HepG2 (cell line): Measurements from ENCODE around the gene RMRP. TPM values are rescaled to one million over a fixed set of nuclear protein-coding genes. Genes with fewer than 3 reads are reported as not detected.
A peak's percentile ranks its signal among the peaks of the same experiment; 100 is the strongest.

Experiments
- ARID2 ChIP-seq: sonication (generic); formaldehyde crosslinking; IDR thresholded peaks from 2 replicates; pipeline ENCODE4 v1.8.1; 2022; ENCODE audit warnings: mild to moderate bottlenecking, missing genetic modification reagents, borderline replicate concordance
- FOXP1 ChIP-seq, 2 experiments: fragments of 450-650 bp in 1 of 2; IDR thresholded peaks; 2 replicates each; pipeline ENCODE4 v1.6.1; 2017 to 2018; ENCODE audit warnings: antibody characterized with exemption in 1 of 2
- GABPB1 ChIP-seq: IDR thresholded peaks from 2 replicates; pipeline ENCODE4 v1.6.1; 2016; ENCODE audit warnings: mild to moderate bottlenecking, missing genetic modification reagents, moderate library complexity, missing compliant biosample characterization
- TAF1 ChIP-seq: sonication (generic); formaldehyde crosslinking; IDR thresholded peaks from 2 replicates; pipeline ENCODE4 v1.4.0; 2020; ENCODE audit warnings: missing genetic modification reagents
- ZNF234 ChIP-seq: sonication (generic); formaldehyde crosslinking; conservative IDR thresholded peaks from 2 replicates; pipeline ENCODE4 v1.5.1; 2020; ENCODE audit warnings: mild to moderate bottlenecking, missing genetic modification reagents
- ZNF839 ChIP-seq: sonication (generic); formaldehyde crosslinking; IDR thresholded peaks from 2 replicates; pipeline ENCODE4 v1.4.0; 2020; ENCODE audit warnings: missing genetic modification reagents, mild to moderate bottlenecking, borderline replicate concordance
- ZNF891 ChIP-seq: sonication (generic); formaldehyde crosslinking; IDR thresholded peaks from 2 replicates; pipeline ENCODE4 v1.5.0; 2020; ENCODE audit warnings: mild to moderate bottlenecking, missing genetic modification reagents
- polyA plus RNA-seq, 8 experiments: library from polyadenylated mRNA; depleted of rRNA in 3 of 8; stranded (reverse) in 7 of 8; unstranded in 1 of 8; fragments of >200 nt; fragmentation: Illumina TruSeq in 4 of 8; extraction: Trizol in 4 of 8; gene quantifications; 2 replicates each; pipeline versions ENCODE4 v1.2.1 to v1.2.3, GENCODE V29; 2011 to 2016; ENCODE audit warnings: low read depth in 4 of 8, missing spikeins in 1 of 8, mixed read lengths in 1 of 8; ENCODE audit not compliant: insufficient read depth in 1 of 8
- total RNA-seq, 5 experiments: library from RNA; depleted of rRNA; stranded (reverse); fragments of >200 nt; fragmentation: Illumina TruSeq; extraction: Trizol; gene quantifications; 2 replicates each; pipeline ENCODE4 v1.2.3, GENCODE V29; 2016; ENCODE audit warnings: low read depth in 1 of 5
- TF ChIP-seq, protein P1 (sequence below), 2 experiments: sonication (generic) in 1 of 2; formaldehyde crosslinking in 1 of 2; IDR thresholded peaks; 2 replicates each; pipeline versions ENCODE4 v1.4.0 to v1.6.1; 2016 to 2020; ENCODE audit warnings: borderline replicate concordance in 1 of 2, low read depth in 1 of 2, mild to moderate bottlenecking in 1 of 2, missing genetic modification reagents in 1 of 2
- TF ChIP-seq, protein P2 (sequence below): sonication (generic); formaldehyde crosslinking; IDR thresholded peaks from 2 replicates; pipeline ENCODE4 v1.4.0; 2020; ENCODE audit warnings: missing genetic modification reagents
- TF ChIP-seq, protein P3 (sequence below): sonication (generic); formaldehyde crosslinking; IDR thresholded peaks from 2 replicates; pipeline ENCODE4 v1.4.0; 2020; ENCODE audit warnings: mild to moderate bottlenecking, missing genetic modification reagents
- TF ChIP-seq, protein P4 (sequence below): sonication (generic); formaldehyde crosslinking; IDR thresholded peaks from 2 replicates; pipeline ENCODE4 v1.4.0; 2020; ENCODE audit warnings: missing genetic modification reagents
- TF ChIP-seq, protein P5 (sequence below): IDR thresholded peaks from 2 replicates; pipeline ENCODE4 v1.6.1; 2016; ENCODE audit warnings: low read depth
- TF ChIP-seq, protein P6 (sequence below): IDR thresholded peaks from 2 replicates; pipeline ENCODE4 v1.6.1; 2016; ENCODE audit warnings: missing genetic modification reagents, missing compliant biosample characterization

RMRP gene
- total and polyA plus RNA-seq, 2 of the 13 experiments (the other 11 are each of a cell fraction or from before 2014, with no cell fraction given), result 51.4 to 4,025 TPM

DNA sequence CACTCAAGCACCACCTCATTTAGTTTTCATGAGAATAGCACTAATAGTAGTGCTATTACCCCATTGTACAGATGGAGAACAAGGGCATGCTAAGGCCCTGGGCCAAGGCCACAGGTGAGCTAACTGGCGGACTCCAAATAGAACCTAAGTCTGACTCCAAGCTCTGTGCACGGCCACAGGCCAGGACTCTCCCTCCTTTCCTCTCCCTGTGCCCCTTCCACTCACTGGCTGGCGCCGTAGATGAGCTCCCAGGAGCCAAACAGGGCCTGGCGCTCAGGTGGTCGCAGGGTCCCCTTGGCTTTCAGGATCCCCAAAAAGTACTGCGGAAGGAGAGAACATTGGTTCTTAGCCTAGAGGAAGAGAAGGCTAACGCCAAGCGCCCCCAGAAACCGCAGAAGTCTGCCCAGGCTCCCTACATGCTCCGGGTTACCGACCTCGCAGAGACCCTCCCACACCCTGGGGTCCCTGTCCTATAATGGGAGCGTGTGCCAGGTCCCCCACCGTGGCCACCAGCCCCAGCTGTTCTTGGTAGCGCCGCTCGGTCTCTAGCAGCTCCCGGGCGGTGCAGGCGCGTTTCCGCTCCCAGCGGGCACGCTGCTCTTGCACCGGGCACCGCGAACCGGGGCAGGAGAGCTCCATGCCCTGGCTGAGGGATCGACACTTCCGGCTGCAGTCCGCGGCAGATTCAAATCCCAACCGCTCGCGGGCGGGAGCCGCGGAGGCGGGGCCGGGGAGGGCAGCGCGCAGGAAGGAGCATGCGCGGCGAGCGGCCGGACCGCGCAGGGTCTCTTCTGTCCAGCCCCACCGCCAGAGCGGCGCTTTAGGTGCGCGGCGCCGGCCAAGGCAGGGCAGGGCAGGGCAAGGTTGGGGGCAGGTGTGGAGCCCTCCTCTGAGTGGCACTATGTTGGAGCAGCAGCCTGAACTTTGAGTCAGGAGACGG lies 7.0 kb upstream of the RMRP start, which contains the start of gene ARHGEF39 (continued):
- TF ChIP-seq, protein P1, sequence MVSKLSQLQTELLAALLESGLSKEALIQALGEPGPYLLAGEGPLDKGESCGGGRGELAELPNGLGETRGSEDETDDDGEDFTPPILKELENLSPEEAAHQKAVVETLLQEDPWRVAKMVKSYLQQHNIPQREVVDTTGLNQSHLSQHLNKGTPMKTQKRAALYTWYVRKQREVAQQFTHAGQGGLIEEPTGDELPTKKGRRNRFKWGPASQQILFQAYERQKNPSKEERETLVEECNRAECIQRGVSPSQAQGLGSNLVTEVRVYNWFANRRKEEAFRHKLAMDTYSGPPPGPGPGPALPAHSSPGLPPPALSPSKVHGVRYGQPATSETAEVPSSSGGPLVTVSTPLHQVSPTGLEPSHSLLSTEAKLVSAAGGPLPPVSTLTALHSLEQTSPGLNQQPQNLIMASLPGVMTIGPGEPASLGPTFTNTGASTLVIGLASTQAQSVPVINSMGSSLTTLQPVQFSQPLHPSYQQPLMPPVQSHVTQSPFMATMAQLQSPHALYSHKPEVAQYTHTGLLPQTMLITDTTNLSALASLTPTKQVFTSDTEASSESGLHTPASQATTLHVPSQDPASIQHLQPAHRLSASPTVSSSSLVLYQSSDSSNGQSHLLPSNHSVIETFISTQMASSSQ (IDR thresholded peaks at IDR 0.05; ENCODE audit: low read depth), result no peak
- TF ChIP-seq, protein P1 (CRISPR knock-in tag; IDR thresholded peaks at IDR 0.05; ENCODE audit: borderline replicate concordance), result 0 out of 2 replicates have a peak, but pooled peaks have one; percentile 58
- no peak for TF ChIP-seq ZNF234 (CRISPR knock-in tag)
- peak; percentile 55; the same call in 1 of the 2 replicates for TF ChIP-seq ZNF891
- no peak for TF ChIP-seq FOXP1 (IDR thresholded peaks at IDR 0.05)
- TF ChIP-seq FOXP1 (CRISPR knock-in tag; IDR thresholded peaks at IDR 0.05), result no peak; the same call in 1 of the 2 replicates
- 0 out of 2 replicates have a peak, but pooled peaks have one; percentile 65 for TF ChIP-seq ARID2 (CRISPR knock-in tag)
- TF ChIP-seq, protein P2, sequence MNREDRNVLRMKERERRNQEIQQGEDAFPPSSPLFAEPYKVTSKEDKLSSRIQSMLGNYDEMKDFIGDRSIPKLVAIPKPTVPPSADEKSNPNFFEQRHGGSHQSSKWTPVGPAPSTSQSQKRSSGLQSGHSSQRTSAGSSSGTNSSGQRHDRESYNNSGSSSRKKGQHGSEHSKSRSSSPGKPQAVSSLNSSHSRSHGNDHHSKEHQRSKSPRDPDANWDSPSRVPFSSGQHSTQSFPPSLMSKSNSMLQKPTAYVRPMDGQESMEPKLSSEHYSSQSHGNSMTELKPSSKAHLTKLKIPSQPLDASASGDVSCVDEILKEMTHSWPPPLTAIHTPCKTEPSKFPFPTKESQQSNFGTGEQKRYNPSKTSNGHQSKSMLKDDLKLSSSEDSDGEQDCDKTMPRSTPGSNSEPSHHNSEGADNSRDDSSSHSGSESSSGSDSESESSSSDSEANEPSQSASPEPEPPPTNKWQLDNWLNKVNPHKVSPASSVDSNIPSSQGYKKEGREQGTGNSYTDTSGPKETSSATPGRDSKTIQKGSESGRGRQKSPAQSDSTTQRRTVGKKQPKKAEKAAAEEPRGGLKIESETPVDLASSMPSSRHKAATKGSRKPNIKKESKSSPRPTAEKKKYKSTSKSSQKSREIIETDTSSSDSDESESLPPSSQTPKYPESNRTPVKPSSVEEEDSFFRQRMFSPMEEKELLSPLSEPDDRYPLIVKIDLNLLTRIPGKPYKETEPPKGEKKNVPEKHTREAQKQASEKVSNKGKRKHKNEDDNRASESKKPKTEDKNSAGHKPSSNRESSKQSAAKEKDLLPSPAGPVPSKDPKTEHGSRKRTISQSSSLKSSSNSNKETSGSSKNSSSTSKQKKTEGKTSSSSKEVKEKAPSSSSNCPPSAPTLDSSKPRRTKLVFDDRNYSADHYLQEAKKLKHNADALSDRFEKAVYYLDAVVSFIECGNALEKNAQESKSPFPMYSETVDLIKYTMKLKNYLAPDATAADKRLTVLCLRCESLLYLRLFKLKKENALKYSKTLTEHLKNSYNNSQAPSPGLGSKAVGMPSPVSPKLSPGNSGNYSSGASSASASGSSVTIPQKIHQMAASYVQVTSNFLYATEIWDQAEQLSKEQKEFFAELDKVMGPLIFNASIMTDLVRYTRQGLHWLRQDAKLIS (CRISPR knock-in tag), result no peak
- TF ChIP-seq, protein P3, sequence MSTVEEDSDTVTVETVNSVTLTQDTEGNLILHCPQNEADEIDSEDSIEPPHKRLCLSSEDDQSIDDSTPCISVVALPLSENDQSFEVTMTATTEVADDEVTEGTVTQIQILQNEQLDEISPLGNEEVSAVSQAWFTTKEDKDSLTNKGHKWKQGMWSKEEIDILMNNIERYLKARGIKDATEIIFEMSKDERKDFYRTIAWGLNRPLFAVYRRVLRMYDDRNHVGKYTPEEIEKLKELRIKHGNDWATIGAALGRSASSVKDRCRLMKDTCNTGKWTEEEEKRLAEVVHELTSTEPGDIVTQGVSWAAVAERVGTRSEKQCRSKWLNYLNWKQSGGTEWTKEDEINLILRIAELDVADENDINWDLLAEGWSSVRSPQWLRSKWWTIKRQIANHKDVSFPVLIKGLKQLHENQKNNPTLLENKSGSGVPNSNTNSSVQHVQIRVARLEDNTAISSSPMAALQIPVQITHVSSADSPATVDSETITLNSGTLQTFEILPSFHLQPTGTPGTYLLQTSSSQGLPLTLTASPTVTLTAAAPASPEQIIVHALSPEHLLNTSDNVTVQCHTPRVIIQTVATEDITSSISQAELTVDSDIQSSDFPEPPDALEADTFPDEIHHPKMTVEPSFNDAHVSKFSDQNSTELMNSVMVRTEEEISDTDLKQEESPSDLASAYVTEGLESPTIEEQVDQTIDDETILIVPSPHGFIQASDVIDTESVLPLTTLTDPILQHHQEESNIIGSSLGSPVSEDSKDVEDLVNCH (CRISPR knock-in tag), result no peak
- no peak for TF ChIP-seq ZNF839 (CRISPR knock-in tag)
- peak; percentile 81; the same call in 1 of the 2 replicates for TF ChIP-seq TAF1 (CRISPR knock-in tag)
- TF ChIP-seq, protein P4, sequence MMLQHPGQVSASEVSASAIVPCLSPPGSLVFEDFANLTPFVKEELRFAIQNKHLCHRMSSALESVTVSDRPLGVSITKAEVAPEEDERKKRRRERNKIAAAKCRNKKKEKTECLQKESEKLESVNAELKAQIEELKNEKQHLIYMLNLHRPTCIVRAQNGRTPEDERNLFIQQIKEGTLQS (CRISPR knock-in tag), result peak; percentile 5; the same call in 1 of the 2 replicates
- TF ChIP-seq, protein P5, sequence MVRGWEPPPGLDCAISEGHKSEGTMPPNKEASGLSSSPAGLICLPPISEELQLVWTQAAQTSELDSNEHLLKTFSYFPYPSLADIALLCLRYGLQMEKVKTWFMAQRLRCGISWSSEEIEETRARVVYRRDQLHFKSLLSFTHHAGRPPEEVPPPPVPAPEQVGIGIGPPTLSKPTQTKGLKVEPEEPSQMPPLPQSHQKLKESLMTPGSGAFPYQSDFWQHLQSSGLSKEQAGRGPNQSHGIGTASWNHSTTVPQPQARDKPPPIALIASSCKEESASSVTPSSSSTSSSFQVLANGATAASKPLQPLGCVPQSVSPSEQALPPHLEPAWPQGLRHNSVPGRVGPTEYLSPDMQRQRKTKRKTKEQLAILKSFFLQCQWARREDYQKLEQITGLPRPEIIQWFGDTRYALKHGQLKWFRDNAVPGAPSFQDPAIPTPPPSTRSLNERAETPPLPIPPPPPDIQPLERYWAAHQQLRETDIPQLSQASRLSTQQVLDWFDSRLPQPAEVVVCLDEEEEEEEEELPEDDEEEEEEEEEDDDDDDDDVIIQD (CRISPR knock-in tag), result peak; percentile 32; the same call in 1 of the 2 replicates
- TF ChIP-seq, protein P6, sequence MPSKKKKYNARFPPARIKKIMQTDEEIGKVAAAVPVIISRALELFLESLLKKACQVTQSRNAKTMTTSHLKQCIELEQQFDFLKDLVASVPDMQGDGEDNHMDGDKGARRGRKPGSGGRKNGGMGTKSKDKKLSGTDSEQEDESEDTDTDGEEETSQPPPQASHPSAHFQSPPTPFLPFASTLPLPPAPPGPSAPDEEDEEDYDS (CRISPR knock-in tag), result peak; percentile 45
- peak; percentile 97 for TF ChIP-seq GABPB1 (CRISPR knock-in tag)
